GM12865 (cell line): ENCODE results near the gene PFKFB2.

ENCODE experiments used
- DNase-seq: peaks from one replicate; pipeline ENCODE4 v3.0.0; 2010; ENCODE audit warnings: low read depth
- H3K4me3 ChIP-seq: 2 replicates; pipeline ENCODE4 v1.5.1; 2011; ENCODE audit warnings: mild to moderate bottlenecking, low read depth, low read length, control low read depth
- TF ChIP-seq, protein P1 (sequence below): IDR thresholded peaks from 2 replicates; pipeline ENCODE4 v1.5.1; 2011; ENCODE audit warnings: low read length, control low read depth, low read depth, inconsistent platforms; ENCODE audit not compliant: insufficient read depth; ENCODE audit errors: missing control alignments

PFKFB2 gene

DNA sequence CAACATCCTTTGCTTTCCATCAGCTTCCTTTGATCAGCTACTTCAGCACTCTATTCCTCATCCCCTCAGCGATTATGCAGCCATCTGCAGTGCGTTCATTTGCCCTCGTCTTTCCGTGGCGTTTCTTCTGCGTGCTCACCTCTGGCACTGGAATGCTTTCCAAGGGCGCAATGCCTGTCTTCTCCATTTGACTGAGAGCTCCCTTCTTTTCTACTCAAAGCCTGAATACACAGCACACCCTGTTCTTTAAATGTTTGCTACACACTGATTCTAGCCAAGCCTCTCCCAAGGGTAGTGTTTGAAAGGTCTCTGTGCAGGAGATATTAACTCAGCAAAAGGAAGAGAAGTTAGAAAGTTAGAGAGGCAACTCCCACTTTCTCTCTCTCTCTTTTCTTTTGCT lies 43.1 kb upstream of the PFKFB2 start:
- H3K4me3 ChIP-seq = no peak overlapping the region
- no peak for DNase-seq
- TF ChIP-seq, protein P1, sequence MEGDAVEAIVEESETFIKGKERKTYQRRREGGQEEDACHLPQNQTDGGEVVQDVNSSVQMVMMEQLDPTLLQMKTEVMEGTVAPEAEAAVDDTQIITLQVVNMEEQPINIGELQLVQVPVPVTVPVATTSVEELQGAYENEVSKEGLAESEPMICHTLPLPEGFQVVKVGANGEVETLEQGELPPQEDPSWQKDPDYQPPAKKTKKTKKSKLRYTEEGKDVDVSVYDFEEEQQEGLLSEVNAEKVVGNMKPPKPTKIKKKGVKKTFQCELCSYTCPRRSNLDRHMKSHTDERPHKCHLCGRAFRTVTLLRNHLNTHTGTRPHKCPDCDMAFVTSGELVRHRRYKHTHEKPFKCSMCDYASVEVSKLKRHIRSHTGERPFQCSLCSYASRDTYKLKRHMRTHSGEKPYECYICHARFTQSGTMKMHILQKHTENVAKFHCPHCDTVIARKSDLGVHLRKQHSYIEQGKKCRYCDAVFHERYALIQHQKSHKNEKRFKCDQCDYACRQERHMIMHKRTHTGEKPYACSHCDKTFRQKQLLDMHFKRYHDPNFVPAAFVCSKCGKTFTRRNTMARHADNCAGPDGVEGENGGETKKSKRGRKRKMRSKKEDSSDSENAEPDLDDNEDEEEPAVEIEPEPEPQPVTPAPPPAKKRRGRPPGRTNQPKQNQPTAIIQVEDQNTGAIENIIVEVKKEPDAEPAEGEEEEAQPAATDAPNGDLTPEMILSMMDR = no peak

DNA sequence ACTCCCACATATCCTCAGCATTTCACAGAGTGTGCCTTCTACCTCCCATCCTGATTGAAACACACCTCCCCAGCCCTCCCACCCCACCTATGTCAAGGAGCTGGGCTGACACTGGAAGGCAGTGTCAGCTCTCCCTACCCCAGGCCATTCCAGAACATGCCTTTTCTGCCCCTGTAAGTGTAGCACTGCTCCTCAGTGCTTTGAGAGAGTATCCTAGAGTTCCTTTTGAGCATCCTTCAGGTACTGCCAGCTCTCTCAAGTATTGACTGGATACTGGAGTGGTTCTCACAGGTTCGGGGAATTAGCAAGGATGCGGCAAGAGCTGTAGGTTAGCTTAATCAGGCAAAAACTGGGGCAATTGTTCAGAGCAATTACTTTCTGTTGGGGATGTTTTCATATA lies 42.3 kb upstream of the PFKFB2 start:
- no peak overlapping the region for H3K4me3 ChIP-seq
- no peak for DNase-seq
- TF ChIP-seq, protein P1 = no peak

DNA sequence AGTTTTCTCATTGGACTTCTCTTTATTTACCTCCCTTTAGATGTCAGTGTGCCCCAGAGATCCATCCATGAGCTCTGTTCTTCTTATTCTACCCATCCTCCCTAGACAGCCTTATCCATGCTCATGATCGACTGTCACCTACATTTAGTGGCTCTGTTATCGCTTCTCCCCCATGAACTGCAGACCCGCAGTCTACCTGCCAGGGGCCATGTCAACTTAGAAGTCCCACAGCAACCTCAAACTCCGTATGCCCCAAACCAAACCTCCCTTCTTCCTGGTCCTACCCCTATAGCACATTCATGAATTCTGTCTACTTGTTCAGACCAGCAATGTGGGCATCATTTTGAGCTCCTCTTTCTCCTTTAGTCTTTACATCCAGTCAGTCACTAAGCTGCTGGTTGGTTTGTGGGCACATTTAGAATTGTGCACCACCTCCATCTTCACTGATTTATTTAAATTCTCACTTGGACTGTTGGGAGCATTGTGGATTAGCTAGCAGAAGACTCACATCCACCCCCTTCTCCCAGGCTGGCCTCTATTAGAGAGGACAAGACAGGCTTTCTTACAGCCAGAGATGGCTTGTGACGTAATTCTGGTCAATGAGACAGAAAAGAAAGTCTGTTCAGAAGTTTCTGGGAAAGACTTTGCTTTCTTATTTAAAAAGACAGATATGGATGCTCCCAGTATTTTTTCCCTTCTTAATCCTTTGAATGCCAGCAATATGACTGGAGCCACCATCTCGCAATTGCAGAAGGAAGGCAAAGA lies 39.6 kb upstream of the PFKFB2 start:
- no peak overlapping the region for H3K4me3 ChIP-seq
- DNase-seq = no peak
- TF ChIP-seq, protein P1 = no peak

DNA sequence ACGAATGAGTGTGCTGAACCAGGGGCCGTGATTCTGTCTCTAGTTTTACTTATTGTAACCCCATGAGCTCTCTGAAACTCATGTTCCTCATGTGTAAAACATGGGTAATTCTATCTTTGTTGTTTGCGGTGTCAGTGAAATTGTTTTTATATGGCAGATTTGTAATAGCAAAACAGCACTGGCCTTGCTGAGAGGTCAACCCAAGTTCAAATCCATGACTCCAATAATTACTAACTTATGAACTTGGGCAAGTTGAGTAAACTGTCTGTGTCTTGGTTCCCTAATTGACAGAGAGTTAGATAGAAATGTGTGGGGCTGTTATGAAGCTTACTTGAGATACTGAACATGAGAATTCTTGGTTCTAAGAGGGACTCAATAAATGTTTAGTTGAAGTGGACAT lies 38.3 kb upstream of the PFKFB2 start:
- no peak overlapping the region for H3K4me3 ChIP-seq
- DNase-seq = peak; percentile 34
- TF ChIP-seq, protein P1 = no peak

DNA sequence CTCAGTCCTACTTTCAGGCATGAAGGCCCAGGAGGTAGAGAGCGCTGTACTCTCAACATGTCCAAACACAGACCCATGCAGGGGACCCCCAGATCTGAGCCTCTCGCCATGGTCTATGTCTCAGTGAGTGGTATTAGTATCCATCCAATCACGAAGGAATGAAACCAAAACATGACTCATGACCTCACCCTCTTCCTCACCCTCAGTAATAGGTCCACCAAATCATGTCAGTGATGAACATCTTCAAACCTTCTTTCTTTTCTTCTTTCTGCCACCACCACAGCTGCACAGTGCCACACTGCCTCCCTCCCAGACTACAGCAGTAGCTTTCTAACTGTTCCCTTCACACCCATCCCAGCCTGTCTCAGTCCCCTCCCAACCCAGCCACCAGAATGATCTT lies 37.3 kb upstream of the PFKFB2 start:
- no peak overlapping the region for H3K4me3 ChIP-seq
- TF ChIP-seq, protein P1 = no peak
- DNase-seq = no peak

DNA sequence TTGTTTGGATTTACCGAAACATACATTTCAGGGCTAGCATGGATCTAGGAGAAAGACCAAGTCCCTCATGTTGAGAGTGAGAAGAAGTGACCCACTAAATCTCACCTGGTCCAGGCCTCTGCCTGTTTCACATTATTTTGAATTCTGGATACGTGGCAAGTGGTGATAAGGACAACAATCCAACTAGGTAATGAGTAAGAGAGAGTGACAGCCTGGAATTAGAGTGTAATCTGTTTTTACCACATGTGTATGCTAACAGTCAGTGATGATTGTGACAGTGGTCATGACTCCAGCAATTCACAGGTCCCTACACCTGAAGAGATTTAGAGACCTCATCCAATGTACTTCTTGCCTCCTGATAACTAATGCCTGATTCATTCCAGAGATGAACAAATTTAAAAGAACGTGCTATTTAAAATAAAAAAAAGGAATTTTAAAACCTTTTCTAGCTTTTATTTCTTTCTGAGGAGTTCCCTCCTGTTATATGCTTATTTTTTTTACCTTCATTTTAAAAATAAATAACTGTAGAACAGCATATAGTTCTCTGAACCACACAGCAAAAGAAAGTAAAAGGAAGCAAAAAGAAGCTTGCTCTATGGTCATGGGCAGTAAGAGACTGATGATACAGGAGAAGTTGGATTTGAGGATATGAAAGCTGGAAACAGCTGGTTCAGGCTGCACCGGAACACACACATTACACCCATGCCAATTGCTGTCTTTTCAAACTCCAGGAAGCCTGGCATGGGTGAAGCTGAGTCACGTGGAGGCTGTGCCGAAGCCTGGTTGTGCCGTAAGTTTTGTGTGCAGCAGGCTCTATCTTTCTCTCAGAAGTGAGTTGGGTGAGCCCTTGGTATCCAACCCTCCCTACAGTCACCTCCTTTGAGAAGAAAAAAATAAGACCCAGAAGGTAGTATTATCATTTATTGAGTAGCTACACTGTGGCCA lies 35.2 kb upstream of the PFKFB2 start:
- no peak overlapping the region for H3K4me3 ChIP-seq
- DNase-seq = no peak
- TF ChIP-seq, protein P1 = no peak
